ENCODE measurements around the gene RAB44.

GRCh38 chr6:36780442-36781177 is 83.0 kb downstream of the RAB44 start:
- TF ChIP-seq GATA2 (IDR thresholded peaks at IDR 0.05; ENCODE audit: low read depth, low read length) = no peak
- TF ChIP-seq GATA3 (IDR thresholded peaks at IDR 0.05; ENCODE audit: low read depth, low read length) = no peak

All from SH-SY5Y (cell line).